ENCODE data around the gene ELMOD3. TPM values are rescaled to one million over a fixed set of nuclear protein-coding genes. Genes with fewer than 3 reads are reported as not detected.

ELMOD3 gene
- total and polyA plus RNA-seq, 2 of the 8 experiments (the other 6 are each of a cell fraction or from before 2014, with no cell fraction given): 8.5 to 10.2 TPM

DNA sequence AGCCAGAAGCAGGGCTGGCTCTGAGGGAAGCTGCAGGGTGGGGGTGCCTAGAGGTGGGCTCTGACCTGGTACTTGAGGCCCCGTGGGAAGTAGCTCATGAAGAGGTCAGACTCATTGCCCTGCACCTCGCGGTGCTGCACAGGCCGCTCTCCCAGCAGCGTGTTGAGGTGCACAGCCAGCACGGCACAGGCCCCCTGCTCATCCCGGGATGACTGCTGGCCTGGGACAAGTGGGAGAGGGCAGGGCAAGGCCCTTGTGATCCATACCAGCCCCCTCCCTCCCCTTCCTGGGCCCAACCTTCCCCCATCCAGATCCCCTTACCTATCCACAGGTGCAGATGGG, 46.9 kb downstream of the ELMOD3 start:
- H3K4ac ChIP-seq (replicated peaks; ENCODE audit: insufficient read length, low read depth, low read length): no peak overlapping the region
- peaks cover 0 to 2% (median 0%) of the 10 kb centered on the region in 4 experiments; a peak in 1 of 7 replicates for H3K4me1 ChIP-seq (replicated peaks in 1 of 4; ENCODE audit: control insufficient read depth in 3 of 4, insufficient read depth in 4 of 4, low read length in 3 of 4)
- peaks cover 2% of the 10 kb centered on the region; the same call in 1 of the 2 replicates for H3K79me1 ChIP-seq (ENCODE audit: low read depth, low read length)
- DNase-seq (ENCODE audit: low read depth in 1 of 2, low spot score in 2 of 2): no peak
- H4K8ac ChIP-seq (ENCODE audit: extremely low read depth, insufficient read depth, low read length): no peak overlapping the region
- peaks cover 0 to 3% (median 0%) of the 10 kb centered on the region in 4 experiments; a peak in 2 of 8 replicates for H3K36me3 ChIP-seq (ENCODE audit: control insufficient read depth in 2 of 4, insufficient read depth in 4 of 4, low read length in 3 of 4)
- no peak overlapping the region for H3K4me2 ChIP-seq (ENCODE audit: insufficient read depth in 1 of 2, low read depth in 2 of 2, low read length in 2 of 2)
- no peak overlapping the region for H3K56ac ChIP-seq (replicated peaks; ENCODE audit: insufficient read length, low read depth, low read length)
- H3K14ac ChIP-seq (ENCODE audit: insufficient read length): no peak overlapping the region
- H3K23me2 ChIP-seq (ENCODE audit: low read depth, low read length): no peaks in the 10 kb centered on the region
- H3K4me3 ChIP-seq (ENCODE audit: extremely low read depth in 1 of 4, insufficient read depth in 2 of 4, low read depth in 3 of 4, low read length in 4 of 4): no peak overlapping the region
- ChIA-PET CTCF (ENCODE audit: partially characterized antibody) (interaction anchor here (0.5 to 4.7 kb wide), 6 partner anchors 11 to 151 kb away, joined by 3 to 31 read pairs (median 4); no protein-coding TSS in a partner anchor), POLR2A (ENCODE audit: partially characterized antibody) (interaction anchor here (0.6 to 25.0 kb wide), 5 partner anchors 11 to 144 kb away, joined by 3 to 396 read pairs (median 3); partner anchors contain the start of gene MAT2A)
- no peak overlapping the region for H3K23ac ChIP-seq (ENCODE audit: insufficient read length)
- no peak for FAIRE-seq
- no peak overlapping the region for H3K9ac ChIP-seq (replicated peaks in 1 of 4; ENCODE audit: extremely low read depth in 1 of 4, low read depth in 3 of 4, low read length in 3 of 4)
- no peak overlapping the region for H2BK120ac ChIP-seq (replicated peaks; ENCODE audit: low read depth, low read length)
- no peak overlapping the region for H2AFZ ChIP-seq (ENCODE audit: low read length)
- H3K27ac ChIP-seq (ENCODE audit: low read depth, low read length): no peak overlapping the region
- H2BK20ac ChIP-seq (ENCODE audit: low read length): no peak overlapping the region
- H2AK5ac ChIP-seq (ENCODE audit: low read depth, low read length): no peak overlapping the region
- no peak overlapping the region for H2BK12ac ChIP-seq (ENCODE audit: low read depth, low read length)
- no peaks in the 10 kb centered on the region for H3K27me3 ChIP-seq (replicated peaks in 1 of 4; ENCODE audit: control insufficient read depth in 3 of 4, extremely low read depth in 1 of 4, insufficient read depth in 3 of 4, low read length in 3 of 4)
- no peaks in the 10 kb centered on the region for H4K20me1 ChIP-seq (replicated peaks in 1 of 2; ENCODE audit: control insufficient read depth in 1 of 2, insufficient read depth in 2 of 2, low read length in 2 of 2)
- H3K9me3 ChIP-seq (ENCODE audit: insufficient read depth in 2 of 2, low read depth in 1 of 2, low read length in 1 of 2): 0 out of 4 replicates have a peak, but pooled peaks cover 0 to 2% of the 10 kb centered on the region in 2 experiments
- H3K18ac ChIP-seq (ENCODE audit: extremely low read depth, low read length): no peak overlapping the region
- H2BK5ac ChIP-seq (ENCODE audit: low read depth, low read length): no peak overlapping the region
- no peak overlapping the region for H2BK15ac ChIP-seq (ENCODE audit: low read length)
- no peak overlapping the region for H4K91ac ChIP-seq (replicated peaks; ENCODE audit: insufficient read length, low read length)
- H4K5ac ChIP-seq (ENCODE audit: insufficient read length, low read depth, low read length): no peak overlapping the region
- no peaks in the 10 kb centered on the region; a peak in 1 of 4 replicates for H3K79me2 ChIP-seq (ENCODE audit: control insufficient read depth in 1 of 2, insufficient read depth in 2 of 2, low read length in 2 of 2)
- WGBS, 2 experiments (ENCODE audit: extremely low coverage in 1 of 2, insufficient coverage in 1 of 2, insufficient read length in 1 of 2, insufficient replicate concordance in 2 of 2, low coverage in 1 of 2, low lambda C conversion rate in 2 of 2, missing lambda C conversion rate in 1 of 2): 93% methylated on average over 6 of the region's 7 CpGs; no CpG with 5 or more reads in 1 of the 2 experiments
- TF ChIP-seq NRF1 (IDR thresholded peaks at IDR 0.05; ENCODE audit: low read depth, low read length) (no peak), RXRA (IDR thresholded peaks at IDR 0.05; ENCODE audit: insufficient read depth, low read depth, low read length) (no peak), BACH1 (IDR thresholded peaks at IDR 0.05; ENCODE audit: low read length) (no peak), JUND (IDR thresholded peaks at IDR 0.05; ENCODE audit: low read length) (no peak), MAFK (IDR thresholded peaks at IDR 0.05; ENCODE audit: low read depth, low read length) (no peak), TBP (IDR thresholded peaks at IDR 0.05; ENCODE audit: low read depth, low read length) (no peak), TAF7 (optimal IDR thresholded peaks at IDR 0.05; ENCODE audit: borderline replicate concordance, low read depth, low read length) (no peak), SIN3A (conservative IDR thresholded peaks at IDR 0.05 in 1 of 2, IDR thresholded peaks at IDR 0.05 in 1 of 2; ENCODE audit: low read depth in 1 of 2, low read length in 2 of 2) (no peak), HDAC2 (IDR thresholded peaks at IDR 0.05; ENCODE audit: borderline replicate concordance in 1 of 2, low read depth in 2 of 2, low read length in 2 of 2) (no peak), ASH2L (IDR thresholded peaks at IDR 0.05; ENCODE audit: low read length) (no peak), GABPA (IDR thresholded peaks at IDR 0.05; ENCODE audit: borderline replicate concordance, insufficient read depth, low read length) (no peak), BCL11A (IDR thresholded peaks at IDR 0.05; ENCODE audit: low read depth in 2 of 2, low read length in 2 of 2) (no peak)
- TF ChIP-seq, protein P1, sequence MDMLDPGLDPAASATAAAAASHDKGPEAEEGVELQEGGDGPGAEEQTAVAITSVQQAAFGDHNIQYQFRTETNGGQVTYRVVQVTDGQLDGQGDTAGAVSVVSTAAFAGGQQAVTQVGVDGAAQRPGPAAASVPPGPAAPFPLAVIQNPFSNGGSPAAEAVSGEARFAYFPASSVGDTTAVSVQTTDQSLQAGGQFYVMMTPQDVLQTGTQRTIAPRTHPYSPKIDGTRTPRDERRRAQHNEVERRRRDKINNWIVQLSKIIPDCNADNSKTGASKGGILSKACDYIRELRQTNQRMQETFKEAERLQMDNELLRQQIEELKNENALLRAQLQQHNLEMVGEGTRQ (IDR thresholded peaks at IDR 0.05; ENCODE audit: low read length): no peak

Data from H1 (cell line).